GM12878 (cell line): Measurements from ENCODE around the gene FAM89A. TPM values are rescaled to one million over a fixed set of nuclear protein-coding genes. Genes with fewer than 3 reads are reported as not detected.
"Not testable (repeated sequence)": the region's sequence is repeated elsewhere in the genome, so short reads cannot be mapped to it uniquely, and the experiment has no call there.

Source experiments
- ATAC-seq: fragments of 200-7000 bp; cut with Tn5 transposase; 3 replicates; pipeline ENCODE4 v1.9.1; 2020; ENCODE audit warnings: mild to moderate bottlenecking, moderate library complexity
- BruUV-seq: library from RNA; stranded (reverse); fragments of 400-500 nt; replicated peaks from 2 replicates; lab custom pipeline; 2021; lab: Mats Ljungman, UMichigan
- CTCF ChIA-PET: fragments of 300-600 bp; sonication (Branson Sonifier 250); formaldehyde crosslinking; extraction: SDS; loops from one replicate; lab custom pipeline; 2021; ENCODE audit warnings: inconsistent platforms; lab: Yijun Ruan, JAX
- POLR2A ChIA-PET: fragments of 350-600 bp; formaldehyde crosslinking; extraction: SDS; loops from one replicate; lab custom pipeline; 2021; ENCODE audit warnings: inconsistent platforms; lab: Charles Lee
- RAD21 ChIA-PET: fragments of 300-600 bp; sonication (Branson Sonifier 250); formaldehyde crosslinking; loops from one replicate; lab custom pipeline; 2023; ENCODE audit warnings: antibody characterized with exemption; ENCODE audit not compliant: unreplicated experiment; lab: Charles Lee
- SMC1A ChIA-PET: fragments of 300-600 bp; sonication (Branson Sonifier 250); formaldehyde crosslinking; loops from one replicate; lab custom pipeline; 2023; ENCODE audit not compliant: unreplicated experiment, uncharacterized antibody; lab: Charles Lee
- DNase-seq: peaks from one replicate; pipeline ENCODE4 v3.0.0-alpha.2; 2011; ENCODE audit warnings: low read depth, low spot score
- FAIRE-seq: peaks from 3 replicates; lab custom pipeline; 2011; peaks lifted over from hg19 to GRCh38; lab: Jason Lieb, UNC
- H2AFZ ChIP-seq: 2 replicates; pipeline ENCODE4 v1.6.0; 2011; ENCODE audit warnings: low read depth, low read length, control low read depth; ENCODE audit not compliant: control insufficient read depth
- H3K27ac ChIP-seq: 2 replicates; pipeline ENCODE4 v1.5.1; 2011; ENCODE audit warnings: control low read depth; ENCODE audit not compliant: control insufficient read depth, insufficient read depth
- H3K27me3 ChIP-seq, 2 experiments: replicated peaks in 1 of 2; 2 replicates each; pipeline versions ENCODE4 v1.6.0 to v1.6.1; 2011; ENCODE audit warnings: low read length in 1 of 2; ENCODE audit not compliant: control insufficient read depth in 2 of 2, insufficient read depth in 2 of 2
- H3K36me3 ChIP-seq, 2 experiments: 2 replicates each; pipeline ENCODE4 v1.5.1; 2011; ENCODE audit warnings: low read length in 1 of 2; ENCODE audit not compliant: control insufficient read depth in 2 of 2, insufficient read depth in 2 of 2
- H3K4me1 ChIP-seq: 2 replicates; pipeline ENCODE4 v1.6.1; 2011; ENCODE audit warnings: mild to moderate bottlenecking, low read length, moderate library complexity, mixed read lengths; ENCODE audit not compliant: control insufficient read depth, insufficient read depth
- H3K4me2 ChIP-seq: 2 replicates; pipeline ENCODE4 v1.6.0; 2011; ENCODE audit warnings: control low read depth; ENCODE audit not compliant: control insufficient read depth, insufficient read depth
- H3K4me3 ChIP-seq: fragments of 200-600 bp; sonication (generic); 2 replicates; pipeline ENCODE4 v1.5.1; 2016
- H3K79me2 ChIP-seq: 2 replicates; pipeline ENCODE4 v1.6.0; 2011; ENCODE audit warnings: low read length; ENCODE audit not compliant: control insufficient read depth, insufficient read depth
- H3K9ac ChIP-seq: 2 replicates; pipeline ENCODE4 v1.8.0; 2011; ENCODE audit warnings: low read length, control low read depth, mixed read lengths; ENCODE audit not compliant: control insufficient read depth, insufficient read depth
- H3K9me3 ChIP-seq: replicated peaks from 3 replicates; pipeline ENCODE4 v1.5.1; 2011; ENCODE audit warnings: mild to moderate bottlenecking, low read length; ENCODE audit not compliant: control insufficient read depth, insufficient read depth
- H4K20me1 ChIP-seq: 2 replicates; pipeline ENCODE4 v1.6.0; 2011; ENCODE audit not compliant: control insufficient read depth, insufficient read depth
- CBFB ChIP-seq: IDR thresholded peaks from 2 replicates; pipeline ENCODE4 v1.6.1; 2016; ENCODE audit warnings: antibody characterized with exemption, low read depth
- EP300 ChIP-seq, 2 experiments: fragments of 150-350 bp in 1 of 2; IDR thresholded peaks; 2 replicates each; pipeline ENCODE4 v1.6.1; 2011 to 2012; ENCODE audit warnings: low read depth in 2 of 2, low read length in 2 of 2, borderline replicate concordance in 1 of 2, improper control_type of control experiment in 1 of 2, inconsistent platforms in 1 of 2; ENCODE audit not compliant: control insufficient read depth in 1 of 2
- IKZF1 ChIP-seq: fragments of 450-650 bp; conservative IDR thresholded peaks from 2 replicates; pipeline ENCODE4 v1.6.1; 2017; ENCODE audit warnings: antibody characterized with exemption, mild to moderate bottlenecking
- IRF3 ChIP-seq: fragments of 450-650 bp; IDR thresholded peaks from 2 replicates; pipeline ENCODE4 v1.6.1; 2014; ENCODE audit warnings: mild to moderate bottlenecking
- MYB ChIP-seq: fragments of 150-350 bp; IDR thresholded peaks from 2 replicates; pipeline ENCODE4 v1.6.1; 2014; ENCODE audit warnings: mild to moderate bottlenecking, low read depth, low read length, borderline replicate concordance
- RFX5 ChIP-seq: IDR thresholded peaks from 2 replicates; pipeline ENCODE4 v1.6.1; 2011; ENCODE audit warnings: low read depth, low read length, improper control_type of control experiment
- ZNF274 ChIP-seq: IDR thresholded peaks from one replicate; pipeline ENCODE4 v1.8.0; 2011; ENCODE audit not compliant: insufficient read length, insufficient read depth
- ZNF687 ChIP-seq: fragments of 450-650 bp; IDR thresholded peaks from 2 replicates; pipeline ENCODE4 v1.6.1; 2017; ENCODE audit warnings: mild to moderate bottlenecking, moderate library complexity
- WGBS: methylation state at CpG from one replicate; pipeline ENCODE4 v1.1.6; 2016; ENCODE audit warnings: low lambda C conversion rate; ENCODE audit not compliant: insufficient replicate concordance, insufficient coverage; ENCODE audit errors: missing lambda C conversion rate; 5-methylcytosine and 5-hydroxymethylcytosine counted together
- in situ Hi-C: fragments of 300-500 bp; cut with MboI; formaldehyde crosslinking; loops from 9 replicates; pipeline ENCODE4 v1.14.3; 2018; ENCODE audit warnings: mixed read lengths
- intact Hi-C: fragments of 100-400 bp; cut with micrococcal nuclease; formaldehyde crosslinking; loops from one replicate; pipeline ENCODE4 v1.14.2; 2022; ENCODE audit not compliant: unreplicated experiment
- polyA plus RNA-seq, 11 experiments: library from polyadenylated mRNA; depleted of rRNA in 4 of 11; unstranded in 6 of 11; stranded (reverse) in 5 of 11; fragments of >200 nt; fragmentation: Nextera tagmentation in 4 of 11; fragmentation: Illumina TruSeq in 1 of 11; extraction: Ambion mirVana in 4 of 11; extraction: Trizol in 1 of 11; gene quantifications; 1 replicate in 1 of 11; 2 replicates in 10 of 11; pipeline versions ENCODE4 v1.2.1 to v1.2.3, GENCODE V29; 2011 to 2016; ENCODE audit warnings: inconsistent platforms in 2 of 11, missing spikeins in 2 of 11, low read depth in 1 of 11
- total RNA-seq, 4 experiments: library from RNA; depleted of rRNA in 3 of 4; stranded (reverse); fragments of >200 nt in 3 of 4; fragmentation: Illumina TruSeq in 1 of 4; extraction: Trizol in 1 of 4; gene quantifications; 2 replicates each; pipeline versions ENCODE4 v1.2.1 to v1.2.3, GENCODE V29; 2013 to 2021

Gene FAM89A
- total and polyA plus RNA-seq, 10 of the 15 experiments (the other 5 are each of a cell fraction or from before 2014, with no cell fraction given) = 0.06 to 0.72 (median 0.14) TPM; not detected in 4

DNA sequence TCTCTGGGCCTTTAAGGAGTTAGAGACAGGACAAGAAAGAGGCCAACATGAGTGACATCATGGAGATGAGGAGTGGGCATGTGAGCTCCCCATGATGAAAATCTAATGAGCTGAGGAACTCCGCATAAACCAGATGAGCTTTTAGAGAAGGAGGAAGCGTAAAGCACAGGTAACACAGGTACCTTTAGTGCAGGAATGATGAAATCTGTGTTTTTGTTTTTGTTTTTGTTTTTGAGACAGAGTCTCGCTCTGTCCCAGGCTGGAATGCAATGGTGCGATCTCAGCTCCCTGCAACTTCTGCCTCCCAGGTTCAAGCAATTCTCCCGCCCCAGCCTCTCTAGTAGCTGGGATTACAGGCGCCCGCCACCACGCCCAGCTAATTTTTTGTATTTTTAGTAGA is 12.7 kb upstream of the FAM89A start:
- CTCF ChIA-PET = no interaction called here
- ATAC-seq = no peak
- in situ Hi-C loops = no loop called here
- Histone ChIP-seq H3K4me2 (no peak overlapping the region), H3K27me3 (no peaks in the 10 kb centered on the region; a peak in 1 of 4 replicates)
- TF ChIP-seq MYB = no peak
- TF ChIP-seq CBFB = no peak
- no peak for TF ChIP-seq ZNF687
- no peak for TF ChIP-seq IRF3
- TF ChIP-seq RFX5 = no peak
- no peak for TF ChIP-seq IKZF1
- no peak for TF ChIP-seq EP300 (IDR thresholded peaks at IDR 0.05; ENCODE audit: borderline replicate concordance in 1 of 2, control insufficient read depth in 1 of 2, low read depth in 2 of 2, low read length in 2 of 2)
- no peak for TF ChIP-seq ZNF274
- TF ChIP-seq, all 136 proteins: peak for 0
- Histone ChIP-seq H3K79me2 (no peaks in the 10 kb centered on the region), H3K9me3 (no peaks in the 10 kb centered on the region), H3K9ac (no peak overlapping the region), H4K20me1 (no peaks in the 10 kb centered on the region), H3K4me1 (no peaks in the 10 kb centered on the region), H2AFZ (no peak overlapping the region), H3K27ac (no peak overlapping the region), H3K36me3 (no peaks in the 10 kb centered on the region), H3K4me3 (no peak overlapping the region)
- WGBS = 86% methylated on average over 8 of the region's 8 CpGs
- ChIA-PET POLR2A (no interaction called here), SMC1A (interaction anchor here (0.6 to 2.1 kb wide), 4 partner anchors 8 to 135 kb away, joined by 3 to 6 read pairs (median 4); no protein-coding TSS in a partner anchor), RAD21 (no interaction called here)
- no TSS peak for BruUV-seq
- FAIRE-seq (no peak), DNase-seq (no peak)
- intact Hi-C loops = no loop called here

GRCh38 chr1:231050932-231051331 is 10.9 kb upstream of the FAM89A start:
- H3K4me2 ChIP-seq, H3K36me3 ChIP-seq, H3K27me3 ChIP-seq, SMC1A ChIA-PET, H3K9ac ChIP-seq, H3K79me2 ChIP-seq, H4K20me1 ChIP-seq, intact Hi-C loops, ATAC-seq, in situ Hi-C loops, POLR2A ChIA-PET, H3K9me3 ChIP-seq, BruUV-seq, H3K27ac ChIP-seq, H2AFZ ChIP-seq, H3K4me3 ChIP-seq, H3K4me1 ChIP-seq, DNase-seq, FAIRE-seq, CTCF ChIA-PET, RAD21 ChIA-PET: not testable (repeated sequence)
- WGBS = 50% methylated on average over 9 of the region's 9 CpGs
